Measurements from ENCODE around the gene PALB2. TPM values are rescaled to one million over a fixed set of nuclear protein-coding genes. Genes with fewer than 3 reads are reported as not detected.
A peak's percentile ranks its signal among the peaks of the same experiment; 100 is the strongest.

The PALB2 gene
- total RNA-seq, 2 experiments from 2014 or later = 3.8 to 5.1 TPM

GRCh38 chr16:23595951-23596720 lies 45.0 kb downstream of the PALB2 start, which contains the start of gene NDUFAB1:
TSS of gene NDUFAB1 (minus strand) at chr16:23596316. CDS start at chr16:23596290, 26 bp downstream.
- intact Hi-C loops (cut with DNase I, micrococcal nuclease) = loop anchor here (1.0 to 2.0 kb wide), 4 partner anchors 39 to 143 kb away; partner anchors contain the start of genes EARS2 (in 2 of the 2), UBFD1 (in 2 of the 2), COG7 (in 1 of the 2) and DCTN5 (in 1 of the 2)
- no peaks in the 10 kb centered on the region for H3K27me3 Mint-ChIP-seq
- peak within 1 kb of the TSS; percentile 73 for H3K27ac Mint-ChIP-seq
- Histone ChIP-seq H3K9me3 (ENCODE audit: control insufficient read depth in 1 of 2, insufficient read depth in 1 of 2, low read length in 2 of 2) (no peaks in the 10 kb centered on the region), H3K27me3 (ENCODE audit: control insufficient read depth in 1 of 2, insufficient read depth in 2 of 2, low read length in 2 of 2) (no peaks in the 10 kb centered on the region), H3K4me3 (ENCODE audit: low read length) (peak within 1 kb of the TSS; percentile 76), H3K36me3 (ENCODE audit: insufficient read depth, low read length) (peaks cover 22% of the 10 kb centered on the region), H3K27ac (ENCODE audit: low read depth in 1 of 2, low read length in 2 of 2) (peak within 1 kb of the TSS; percentile 54 to 59), H3K4me1 (ENCODE audit: insufficient read depth, low read length) (peaks cover 33% of the 10 kb centered on the region)
- CTCF ChIA-PET = interaction anchor here (0.7 to 1.7 kb wide), 7 partner anchors 14 to 143 kb away, joined by 3 to 13 read pairs (median 3); partner anchors contain the start of genes COG7, DCTN5, EARS2 and PALB2
- TF ChIP-seq CTCF (IDR thresholded peaks at IDR 0.05) = peak; percentile 99
- ATAC-seq (ENCODE audit: poor library complexity) (peak; percentile 99), DNase-seq (peak; percentile 81 to 95 (median 90))
- peak within 1 kb of the TSS; percentile 87 for H3K4me3 Mint-ChIP-seq
- H3K4me1 Mint-ChIP-seq (ENCODE audit: low read depth) = peaks cover 35% of the 10 kb centered on the region
- H3K36me3 Mint-ChIP-seq (ENCODE audit: low read depth) = peaks cover 21% of the 10 kb centered on the region
- POLR2A ChIA-PET = interaction anchor here (1.2 to 1.5 kb wide), 3 partner anchors 30 to 45 kb away, joined by 3 to 6 read pairs (median 4); partner anchors contain the start of genes DCTN5, EARS2, PALB2 and UBFD1
- no peaks in the 10 kb centered on the region for H3K9me3 Mint-ChIP-seq

- Mint-ChIP-seq H3K4me1 (ENCODE audit: low read depth) (peaks cover 35% of the 10 kb centered on the region), H3K36me3 (ENCODE audit: low read depth) (peaks cover 28% of the 10 kb centered on the region), H3K27ac (peak overlapping the region; percentile 73), H3K27me3 (no peaks in the 10 kb centered on the region), H3K9me3 (no peaks in the 10 kb centered on the region), H3K4me3 (peak overlapping the region; percentile 87)
- H3K4me1 ChIP-seq (ENCODE audit: insufficient read depth, low read length) = peaks cover 33% of the 10 kb centered on the region
- ChIA-PET CTCF (interaction anchor here (1.7 kb wide), 1 partner anchor 45 kb away, joined by 7 read pairs; the partner anchor contains the start of genes DCTN5 and PALB2), POLR2A (no interaction called here)
- intact Hi-C loops (cut with DNase I, micrococcal nuclease) = loop anchor here in 1 of 2 experiments (2.0 kb wide), 1 partner anchor 143 kb away; the partner anchor contains the start of gene COG7
- peaks cover 27% of the 10 kb centered on the region for H3K36me3 ChIP-seq (ENCODE audit: insufficient read depth, low read length)
- no peaks in the 10 kb centered on the region for H3K9me3 ChIP-seq (ENCODE audit: control insufficient read depth in 1 of 2, insufficient read depth in 1 of 2, low read length in 2 of 2)
- peak overlapping the region in 1 of 2 donors; percentile 54 for H3K27ac ChIP-seq (ENCODE audit: low read depth in 1 of 2, low read length in 2 of 2)
- no peak for TF ChIP-seq CTCF (IDR thresholded peaks at IDR 0.05)
- peak in 1 of 14 experiments; percentile 18 for DNase-seq
- ATAC-seq (ENCODE audit: poor library complexity) = no peak
- peak overlapping the region; percentile 76 for H3K4me3 ChIP-seq (ENCODE audit: low read length)
- no peaks in the 10 kb centered on the region for H3K27me3 ChIP-seq (ENCODE audit: control insufficient read depth in 1 of 2, insufficient read depth in 2 of 2, low read length in 2 of 2)
These were observed 45.7 kb downstream of the PALB2 start for GRCh38 chr16:23595246-23595950.

GRCh38 chr16:23594186-23594585 lies 46.9 kb downstream of the PALB2 start:
- POLR2A ChIA-PET = no interaction called here
- no peaks in the 10 kb centered on the region for H3K27me3 Mint-ChIP-seq
- DNase-seq (no peak), ATAC-seq (ENCODE audit: poor library complexity) (no peak)
- no peaks in the 10 kb centered on the region for H3K9me3 Mint-ChIP-seq
- TF ChIP-seq CTCF (IDR thresholded peaks at IDR 0.05) = no peak
- peak overlapping the region; percentile 11 for H3K4me3 Mint-ChIP-seq
- Histone ChIP-seq H3K27me3 (ENCODE audit: control insufficient read depth in 1 of 2, insufficient read depth in 2 of 2, low read length in 2 of 2) (no peaks in the 10 kb centered on the region), H3K36me3 (ENCODE audit: insufficient read depth, low read length) (peaks cover 34% of the 10 kb centered on the region), H3K9me3 (ENCODE audit: control insufficient read depth in 1 of 2, insufficient read depth in 1 of 2, low read length in 2 of 2) (no peaks in the 10 kb centered on the region), H3K27ac (ENCODE audit: low read depth in 1 of 2, low read length in 2 of 2) (no peak overlapping the region), H3K4me1 (ENCODE audit: insufficient read depth, low read length) (peaks cover 33% of the 10 kb centered on the region), H3K4me3 (ENCODE audit: low read length) (no peak overlapping the region)
- CTCF ChIA-PET = no interaction called here
- peaks cover 35% of the 10 kb centered on the region for H3K4me1 Mint-ChIP-seq (ENCODE audit: low read depth)
- intact Hi-C loops (cut with DNase I, micrococcal nuclease) = loop anchor here in 1 of 2 experiments (2.0 kb wide), 1 partner anchor 141 kb away; the partner anchor contains the start of gene COG7
- H3K27ac Mint-ChIP-seq = no peak overlapping the region
- peaks cover 37% of the 10 kb centered on the region for H3K36me3 Mint-ChIP-seq (ENCODE audit: low read depth)

Measured in CD4-positive, alpha-beta T cell (primary cell).